GM12878 (cell line): ENCODE measurements around the gene MEGF11.

ENCODE experiments used
- DPF2 ChIP-seq: fragments of 450-650 bp; IDR thresholded peaks from 2 replicates; pipeline ENCODE4 v1.6.1; 2017; ENCODE audit warnings: mild to moderate bottlenecking
- GABPA ChIP-seq: IDR thresholded peaks from 2 replicates; pipeline ENCODE4 v1.6.1; 2014; ENCODE audit warnings: antibody characterized with exemption, low read depth, mild to moderate bottlenecking, inconsistent platforms
- TCF12 ChIP-seq: IDR thresholded peaks from 2 replicates; pipeline ENCODE4 v1.6.1; 2011; ENCODE audit warnings: low read depth, mild to moderate bottlenecking, low read length

- TF ChIP-seq TCF12 (no peak), DPF2 (no peak), GABPA (no peak)
Measured at GRCh38 chr15:66187271-66187670, 66.3 kb downstream of the MEGF11 start.
